CD4-positive, CD25-positive, alpha-beta regulatory T cell (primary cell): ENCODE data around the gene MTHFSD. TPM values are rescaled to one million over a fixed set of nuclear protein-coding genes. Genes with fewer than 3 reads are reported as not detected.

Experiments used
- ATAC-seq, 2 donors: fragments of 150-1000 bp; cut with Tn5 transposase; one replicate each; pipeline ENCODE4 v1.10.0; 2021; ENCODE audit warnings: low read depth in 2 of 2, moderate number of reproducible peaks in 2 of 2, moderate library complexity in 1 of 2
- DNase-seq, 3 donors: peaks; one replicate each; pipeline versions ENCODE4 v3.0.0 to v3.0.0-alpha.2; 2012 to 2022; ENCODE audit warnings: mixed read lengths in 1 of 3
- H3K27ac ChIP-seq: one replicate; pipeline ENCODE4 v1.7.0; 2013; ENCODE audit warnings: mild to moderate bottlenecking, low read length; ENCODE audit not compliant: insufficient read depth, poor library complexity, severe bottlenecking
- H3K27me3 ChIP-seq: one replicate; pipeline ENCODE4 v1.7.0; 2013; ENCODE audit warnings: low read length; ENCODE audit not compliant: control insufficient read depth, insufficient read depth
- H3K36me3 ChIP-seq: one replicate; pipeline ENCODE4 v1.7.0; 2013; ENCODE audit warnings: mild to moderate bottlenecking, low read length, moderate library complexity; ENCODE audit not compliant: control insufficient read depth, insufficient read depth
- H3K4me1 ChIP-seq: 2 replicates; pipeline ENCODE4 v1.7.0; 2013; ENCODE audit warnings: mild to moderate bottlenecking, low read length; ENCODE audit not compliant: insufficient read depth, control insufficient read depth, poor library complexity, severe bottlenecking
- H3K4me3 ChIP-seq: one replicate; pipeline ENCODE4 v1.7.0; 2013; ENCODE audit warnings: low read depth, mild to moderate bottlenecking, low read length, moderate library complexity
- H3K9me3 ChIP-seq, 2 experiments: 1 replicate in 1 of 2; 2 replicates in 1 of 2; pipeline ENCODE4 v1.7.0; 2013; ENCODE audit warnings: low read length in 2 of 2, mild to moderate bottlenecking in 1 of 2, moderate library complexity in 1 of 2; ENCODE audit not compliant: control insufficient read depth in 2 of 2
- H3K27ac Mint-ChIP-seq, 3 donors: one replicate each; pipeline ENCODE4 v1.8.0; 2020 to 2022; ENCODE audit warnings: mild to moderate bottlenecking in 3 of 3, mixed read lengths in 3 of 3, moderate library complexity in 2 of 3
- H3K27me3 Mint-ChIP-seq: one replicate; pipeline ENCODE4 v1.8.0; 2022; ENCODE audit warnings: mild to moderate bottlenecking, mixed read lengths
- H3K36me3 Mint-ChIP-seq: one replicate; pipeline ENCODE4 v1.8.0; 2020; ENCODE audit warnings: mixed read lengths
- H3K4me1 Mint-ChIP-seq, 4 donors: one replicate each; pipeline ENCODE4 v1.8.0; 2020 to 2022; ENCODE audit warnings: mixed read lengths in 4 of 4, mild to moderate bottlenecking in 1 of 4
- H3K4me3 Mint-ChIP-seq, 4 donors: one replicate each; pipeline ENCODE4 v1.8.0; 2020 to 2022; ENCODE audit warnings: mild to moderate bottlenecking in 4 of 4, mixed read lengths in 4 of 4, moderate library complexity in 3 of 4
- H3K9me3 Mint-ChIP-seq, 7 donors: one replicate each; pipeline ENCODE4 v1.8.0; 2020 to 2022; ENCODE audit warnings: mixed read lengths in 7 of 7, mild to moderate bottlenecking in 3 of 7, moderate library complexity in 2 of 7
- polyA plus RNA-seq, 4 donors: library from polyadenylated mRNA; unstranded; fragments of 300-500 nt; fragmentation: Illumina TruSeq; gene quantifications; one replicate each; pipeline ENCODE4 v1.2.3, GENCODE V29; 2021
- total RNA-seq: library from RNA; stranded (reverse); gene quantifications from one replicate; pipeline ENCODE4 v1.2.3, GENCODE V29; 2022

Gene MTHFSD, protein sequence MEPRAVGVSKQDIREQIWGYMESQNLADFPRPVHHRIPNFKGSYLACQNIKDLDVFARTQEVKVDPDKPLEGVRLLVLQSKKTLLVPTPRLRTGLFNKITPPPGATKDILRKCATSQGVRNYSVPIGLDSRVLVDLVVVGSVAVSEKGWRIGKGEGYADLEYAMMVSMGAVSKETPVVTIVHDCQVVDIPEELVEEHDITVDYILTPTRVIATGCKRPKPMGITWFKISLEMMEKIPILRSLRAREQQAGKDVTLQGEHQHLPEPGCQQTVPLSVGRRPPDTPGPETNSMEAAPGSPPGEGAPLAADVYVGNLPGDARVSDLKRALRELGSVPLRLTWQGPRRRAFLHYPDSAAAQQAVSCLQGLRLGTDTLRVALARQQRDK
- total RNA-seq (18.4 TPM), polyA plus RNA-seq (10 to 100 TPM; 13.4 to 19.4 (median 16.2) TPM)

DNA sequence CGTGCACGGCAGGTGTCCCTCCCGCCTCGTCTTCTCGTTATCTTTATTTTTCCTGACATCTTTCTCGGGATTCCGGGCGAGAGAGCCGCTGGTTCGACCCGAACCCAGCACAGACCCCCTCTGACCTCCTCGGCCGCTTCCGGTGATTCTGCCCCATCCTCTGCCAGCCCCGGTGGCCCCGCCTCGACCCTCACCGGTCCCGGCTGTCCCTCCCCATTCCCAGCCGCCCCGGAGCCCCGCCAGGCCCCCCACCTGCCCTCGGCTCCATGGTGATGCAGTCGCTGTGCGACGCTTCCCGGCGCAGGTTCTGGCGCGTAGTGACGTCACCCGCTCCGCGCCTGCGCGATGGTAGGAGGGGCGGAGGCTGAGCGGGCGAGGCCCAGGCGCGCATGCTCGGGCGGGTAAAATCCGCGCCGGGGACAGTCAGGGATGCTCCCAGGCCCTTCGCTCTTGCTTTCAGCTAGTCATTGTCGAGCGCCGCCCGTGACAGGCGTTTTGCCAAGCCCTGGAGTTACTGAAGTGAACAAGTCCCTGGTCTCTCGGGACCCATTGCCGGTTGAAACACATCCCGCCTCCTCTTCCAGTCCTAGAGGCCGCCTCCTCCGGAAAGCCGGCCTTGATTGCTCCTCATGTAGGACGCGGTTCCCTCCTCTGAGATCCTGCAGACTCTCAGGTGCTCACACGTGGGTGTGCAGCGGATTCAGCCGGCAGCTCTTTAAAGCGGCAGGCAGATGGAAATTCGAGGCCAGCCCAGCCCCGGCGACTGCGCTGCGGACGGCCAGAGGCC is at the start of gene MTHFSD:
MTHFSD (minus strand) TSS at position 319 of the 787 bp plus-strand sequence; CDS start at position 268, 51 bp downstream.
- H3K4me1 ChIP-seq: peaks cover 16% of the 10 kb centered on the region
- Mint-ChIP-seq H3K27me3 (peaks cover 25% of the 10 kb centered on the region), H3K36me3 (peaks cover 7% of the 10 kb centered on the region), H3K9me3 (peaks cover 0 to 2% (median 0%) of the 10 kb centered on the region in 7 donors), H3K4me1 (peaks cover 12 to 32% (median 22%) of the 10 kb centered on the region in 4 donors), H3K27ac (peak within 1 kb of the TSS; percentile 95 to 99 (median 95)), H3K4me3 (peak within 1 kb of the TSS; percentile 91 to 99 (median 95))
- peak; percentile 86 to 88 for ATAC-seq
- H3K27ac ChIP-seq: peak within 1 kb of the TSS; percentile 89
- H3K27me3 ChIP-seq: no peaks in the 10 kb centered on the region
- H3K36me3 ChIP-seq: peaks cover 7% of the 10 kb centered on the region
- DNase-seq: peak; percentile 91 to 95 (median 93)
- no peaks in the 10 kb centered on the region for H3K9me3 ChIP-seq
- peak within 1 kb of the TSS; percentile 93 for H3K4me3 ChIP-seq

DNA sequence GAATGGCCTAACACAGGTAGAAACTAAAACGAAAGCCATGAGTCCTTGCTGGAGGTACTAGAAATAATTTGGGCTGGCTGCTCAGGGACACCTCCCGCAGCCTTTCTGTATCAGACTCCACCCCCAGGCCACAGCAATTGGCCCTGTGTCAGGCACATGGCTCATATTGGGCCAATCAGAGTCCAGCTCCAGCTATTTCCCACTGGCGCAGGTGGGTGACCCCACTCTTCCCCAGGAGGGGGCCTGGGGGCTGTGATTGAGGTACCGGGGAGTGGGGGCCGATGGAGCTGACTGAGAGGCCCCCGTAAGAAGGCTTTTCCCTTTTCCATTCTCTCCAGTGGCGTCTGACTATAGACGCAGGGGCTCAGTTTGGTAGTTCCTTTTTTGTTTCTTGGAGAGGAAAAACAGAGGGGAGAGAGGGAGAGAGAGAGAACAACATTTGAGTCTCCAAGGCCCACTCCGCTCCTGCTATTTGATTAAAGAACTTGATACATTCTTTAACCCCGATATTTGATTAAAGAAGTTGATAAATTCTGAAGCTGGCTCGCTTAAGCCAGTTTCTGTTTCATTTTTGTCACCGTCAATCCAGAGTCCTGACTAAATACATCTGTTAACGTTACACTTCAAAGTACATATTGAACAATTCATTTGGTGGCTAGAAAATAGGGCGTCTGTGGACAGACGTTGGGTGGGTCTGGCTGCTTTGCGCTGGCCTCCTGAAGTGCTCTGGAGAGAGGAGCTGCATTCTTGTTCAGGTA is 49.6 kb upstream of the MTHFSD start:
- Mint-ChIP-seq H3K9me3 (peaks cover 0 to 1% (median 0%) of the 10 kb centered on the region in 7 donors), H3K4me1 (peaks cover 5 to 14% (median 12%) of the 10 kb centered on the region in 4 donors), H3K27me3 (peaks cover 22% of the 10 kb centered on the region), H3K36me3 (no peaks in the 10 kb centered on the region), H3K27ac (peak overlapping the region; percentile 57 to 86 (median 70)), H3K4me3 (peak overlapping the region; percentile 81 to 96 (median 88))
- Histone ChIP-seq H3K4me1 (no peaks in the 10 kb centered on the region), H3K36me3 (no peaks in the 10 kb centered on the region), H3K4me3 (peak overlapping the region; percentile 91), H3K27ac (no peak overlapping the region), H3K27me3 (no peaks in the 10 kb centered on the region), H3K9me3 (no peaks in the 10 kb centered on the region)
- DNase-seq (peak; percentile 32 to 66 (median 38)), ATAC-seq (peak; percentile 82 to 90)

- Mint-ChIP-seq H3K4me3 (peak overlapping the region in 1 of 4 donors; percentile 33), H3K27me3 (peaks cover 30% of the 10 kb centered on the region), H3K4me1 (peaks cover 5 to 14% (median 12%) of the 10 kb centered on the region in 4 donors), H3K27ac (no peak overlapping the region), H3K36me3 (no peaks in the 10 kb centered on the region), H3K9me3 (peaks cover 0 to 1% (median 0%) of the 10 kb centered on the region in 7 donors)
- no peak overlapping the region for H3K27ac ChIP-seq
- peaks cover 2% of the 10 kb centered on the region for H3K27me3 ChIP-seq
- H3K4me1 ChIP-seq: no peaks in the 10 kb centered on the region
- DNase-seq: no peak
- no peaks in the 10 kb centered on the region for H3K36me3 ChIP-seq
- no peak for ATAC-seq
- H3K4me3 ChIP-seq: no peak overlapping the region
- no peaks in the 10 kb centered on the region for H3K9me3 ChIP-seq
Observed at GRCh38 chr16:86602521-86602920, 47.5 kb upstream of the MTHFSD start.

- ATAC-seq: no peak
- peaks cover 0 to 1% (median 0%) of the 10 kb centered on the region in 7 donors for H3K9me3 Mint-ChIP-seq
- H3K4me1 ChIP-seq: no peaks in the 10 kb centered on the region
- no peaks in the 10 kb centered on the region for H3K9me3 ChIP-seq
- no peaks in the 10 kb centered on the region for H3K36me3 ChIP-seq
- H3K4me3 Mint-ChIP-seq: no peak overlapping the region
- peaks cover 31% of the 10 kb centered on the region for H3K27me3 Mint-ChIP-seq
- peaks cover 5 to 14% (median 12%) of the 10 kb centered on the region in 4 donors for H3K4me1 Mint-ChIP-seq
- H3K36me3 Mint-ChIP-seq: no peaks in the 10 kb centered on the region
- peaks cover 2% of the 10 kb centered on the region for H3K27me3 ChIP-seq
- no peak overlapping the region for H3K4me3 ChIP-seq
- H3K27ac ChIP-seq: no peak overlapping the region
- H3K27ac Mint-ChIP-seq: no peak overlapping the region
- no peak for DNase-seq
Observed at GRCh38 chr16:86601356-86601755, 46.3 kb upstream of the MTHFSD start.

GRCh38 chr16:86598607-86599565 is 43.9 kb upstream of the MTHFSD start:
- ATAC-seq (no peak), DNase-seq (no peak)
- Mint-ChIP-seq H3K9me3 (no peaks in the 10 kb centered on the region), H3K27me3 (peaks cover 38% of the 10 kb centered on the region), H3K36me3 (no peaks in the 10 kb centered on the region), H3K4me3 (no peak overlapping the region), H3K4me1 (peaks cover 0 to 5% (median under 1%) of the 10 kb centered on the region in 4 donors), H3K27ac (peak overlapping the region in 1 of 3 donors; percentile 44)
- Histone ChIP-seq H3K36me3 (no peaks in the 10 kb centered on the region), H3K4me1 (no peaks in the 10 kb centered on the region), H3K27me3 (peaks cover 2% of the 10 kb centered on the region), H3K27ac (no peak overlapping the region), H3K9me3 (no peaks in the 10 kb centered on the region), H3K4me3 (no peak overlapping the region)

GRCh38 chr16:86597880-86598606 is 43.0 kb upstream of the MTHFSD start:
- Mint-ChIP-seq H3K27me3 (peaks cover 46% of the 10 kb centered on the region), H3K27ac (no peak overlapping the region), H3K4me1 (peaks cover 0 to 8% (median 0%) of the 10 kb centered on the region in 4 donors), H3K4me3 (no peak overlapping the region), H3K36me3 (no peaks in the 10 kb centered on the region), H3K9me3 (no peaks in the 10 kb centered on the region)
- Histone ChIP-seq H3K27me3 (peaks cover 2% of the 10 kb centered on the region), H3K36me3 (no peaks in the 10 kb centered on the region), H3K4me3 (no peak overlapping the region), H3K9me3 (no peaks in the 10 kb centered on the region), H3K27ac (no peak overlapping the region), H3K4me1 (no peaks in the 10 kb centered on the region)
- ATAC-seq (no peak), DNase-seq (no peak)
